Mammary epithelial cell (primary cell): ENCODE data around the gene SPACA5.

Source experiments
- CTCF ChIP-seq, 2 donors: IDR thresholded peaks in 1 of 2; conservative IDR thresholded peaks in 1 of 2; 2 replicates each; pipeline ENCODE4 v1.5.1; 2011 to 2012; ENCODE audit warnings: inconsistent platforms in 2 of 2, low read length in 2 of 2, mild to moderate bottlenecking in 2 of 2, control low read depth in 1 of 2, low read depth in 1 of 2; ENCODE audit not compliant: insufficient read depth in 1 of 2; ENCODE audit errors: extremely low read depth in 1 of 2
- EZH2 ChIP-seq: IDR thresholded peaks from 2 replicates; pipeline ENCODE4 v1.6.1; 2012; ENCODE audit warnings: low read length, inconsistent platforms, borderline replicate concordance

- TF ChIP-seq CTCF (conservative IDR thresholded peaks at IDR 0.05 in 1 of 2, IDR thresholded peaks at IDR 0.05 in 1 of 2; ENCODE audit: extremely low read depth in 1 of 2, insufficient read depth in 1 of 2, low read depth in 1 of 2, low read length in 2 of 2): no peak
- no peak for TF ChIP-seq EZH2
These were observed 33.6 kb upstream of the SPACA5 start for GRCh38 chrX:47973235-47973634.
